HK-2 (cell line): ENCODE results near the gene PCDHGA11.
A peak's percentile ranks its signal among the peaks of the same experiment; 100 is the strongest.
"Not testable (repeated sequence)": the region's sequence is repeated elsewhere in the genome, so short reads cannot be mapped to it uniquely, and the experiment has no call there.

Experiments
- DNase-seq: peaks from one replicate; pipeline ENCODE4 v3.0.0-alpha.2; 2018; ENCODE audit not compliant: unreplicated experiment

Gene PCDHGA11

DNA sequence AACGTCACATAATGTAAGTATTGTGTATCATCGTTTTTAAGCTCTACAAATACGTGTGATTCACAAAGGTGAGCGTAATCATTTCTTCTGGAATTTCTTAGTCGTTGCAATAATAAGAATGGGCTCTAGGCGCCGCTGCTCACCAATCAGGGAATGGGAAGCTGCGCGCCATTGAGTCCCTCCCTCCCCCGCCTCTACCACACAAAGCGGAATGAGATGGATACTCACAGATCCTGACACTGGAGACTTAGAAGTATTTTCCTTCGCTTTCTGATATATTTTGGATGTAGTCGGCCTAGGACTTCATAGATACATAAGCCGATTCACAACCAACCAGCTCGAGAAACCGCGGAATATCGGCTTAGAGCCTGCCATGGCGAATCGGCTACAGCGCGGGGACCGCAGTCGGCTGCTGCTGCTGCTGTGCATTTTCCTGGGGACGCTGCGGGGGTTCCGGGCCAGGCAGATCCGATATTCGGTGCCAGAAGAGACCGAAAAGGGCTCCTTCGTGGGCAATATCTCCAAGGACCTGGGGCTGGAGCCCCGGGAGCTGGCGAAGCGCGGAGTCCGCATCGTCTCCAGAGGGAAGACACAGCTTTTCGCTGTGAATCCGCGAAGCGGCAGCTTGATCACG, at the start of gene PCDHGA11:
Gene PCDHGA11 (plus strand): TSS at position 197 of the 634 bp plus-strand sequence. CDS start 177 bp downstream, at position 374.
- no peak for DNase-seq

DNA sequence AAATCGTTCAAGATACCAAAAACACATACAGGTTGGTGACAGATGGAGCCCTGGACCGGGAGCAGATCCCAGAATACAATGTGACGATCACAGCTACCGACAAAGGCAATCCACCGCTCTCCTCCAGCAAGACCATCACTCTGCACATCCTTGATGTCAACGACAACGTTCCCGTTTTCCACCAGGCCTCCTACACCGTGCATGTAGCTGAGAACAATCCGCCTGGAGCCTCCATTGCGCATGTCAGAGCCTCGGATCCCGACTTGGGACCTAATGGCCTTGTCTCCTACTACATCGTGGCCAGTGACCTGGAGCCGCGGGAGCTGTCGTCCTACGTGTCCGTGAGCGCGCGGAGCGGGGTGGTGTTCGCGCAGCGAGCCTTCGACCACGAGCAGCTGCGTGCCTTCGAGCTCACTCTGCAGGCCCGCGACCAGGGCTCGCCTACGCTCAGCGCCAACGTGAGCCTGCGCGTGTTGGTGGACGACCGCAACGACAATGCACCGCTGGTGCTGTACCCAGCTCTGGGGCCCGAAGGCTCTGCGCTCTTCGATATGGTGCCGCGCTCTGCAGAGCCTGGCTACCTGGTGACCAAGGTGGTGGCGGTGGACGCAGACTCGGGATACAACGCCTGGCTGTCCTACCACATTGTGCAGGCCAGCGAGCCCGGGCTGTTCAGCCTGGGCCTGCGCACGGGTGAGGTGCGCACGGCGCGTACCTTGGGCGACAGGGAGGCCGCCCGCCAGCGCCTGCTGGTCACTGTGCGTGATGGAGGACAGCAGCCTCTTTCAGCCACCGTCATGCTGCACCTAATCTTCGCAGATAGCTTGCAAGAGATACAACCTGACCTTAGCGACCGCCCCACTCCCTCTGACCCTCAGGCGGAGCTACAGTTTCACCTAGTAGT, 49.0 kb upstream of the PCDHGA11 start:
- no peak for DNase-seq

DNA sequence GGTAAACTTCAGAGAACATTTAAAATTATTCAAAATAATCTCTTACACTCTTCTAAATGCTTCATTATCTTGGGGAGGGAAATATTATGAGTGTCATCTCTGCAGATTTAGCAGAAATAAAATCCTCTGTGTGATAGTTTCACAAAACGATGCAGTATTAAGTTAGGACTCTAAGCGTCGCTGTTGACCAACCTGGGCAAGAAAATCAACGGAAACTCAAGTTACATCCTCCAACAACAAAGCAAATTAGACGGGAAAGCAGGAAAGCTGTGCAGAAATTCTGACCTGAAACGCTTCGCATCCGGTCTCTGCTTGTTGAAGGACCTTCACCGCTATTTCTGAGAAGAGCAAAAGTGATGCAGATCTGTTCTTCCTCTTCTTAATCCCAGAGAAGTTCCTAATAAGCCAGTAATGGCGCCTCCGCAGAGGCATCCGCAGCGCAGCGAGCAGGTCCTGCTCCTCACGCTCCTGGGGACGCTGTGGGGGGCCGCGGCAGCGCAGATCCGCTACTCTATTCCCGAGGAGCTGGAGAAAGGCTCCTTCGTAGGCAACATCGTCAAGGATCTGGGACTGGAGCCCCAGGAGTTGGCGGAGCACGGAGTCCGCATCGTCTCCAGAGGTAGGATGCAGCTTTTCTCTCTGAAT, 47.1 kb upstream of the PCDHGA11 start, which contains the start of gene PCDHGA6:
Gene PCDHGA6 (plus strand): TSS at position 219 of the 645 bp plus-strand sequence. CDS start 193 bp downstream, at position 412.
- no peak for DNase-seq

DNA sequence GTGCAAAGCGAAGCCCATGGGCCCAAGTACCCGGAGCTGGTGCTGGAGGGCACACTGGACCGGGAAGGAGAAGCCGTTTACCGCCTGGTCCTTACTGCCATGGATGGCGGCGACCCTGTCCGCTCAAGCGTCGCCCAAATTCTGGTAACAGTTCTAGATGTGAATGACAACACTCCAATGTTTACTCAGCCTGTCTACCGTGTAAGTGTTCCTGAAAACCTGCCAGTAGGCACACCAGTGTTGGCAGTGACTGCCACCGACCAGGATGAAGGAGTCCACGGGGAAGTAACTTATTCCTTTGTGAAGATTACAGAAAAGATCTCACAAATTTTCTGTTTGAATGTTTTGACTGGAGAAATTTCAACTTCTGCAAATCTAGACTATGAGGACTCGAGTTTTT, 46.2 kb upstream of the PCDHGA11 start:
- DNase-seq: no peak

DNA sequence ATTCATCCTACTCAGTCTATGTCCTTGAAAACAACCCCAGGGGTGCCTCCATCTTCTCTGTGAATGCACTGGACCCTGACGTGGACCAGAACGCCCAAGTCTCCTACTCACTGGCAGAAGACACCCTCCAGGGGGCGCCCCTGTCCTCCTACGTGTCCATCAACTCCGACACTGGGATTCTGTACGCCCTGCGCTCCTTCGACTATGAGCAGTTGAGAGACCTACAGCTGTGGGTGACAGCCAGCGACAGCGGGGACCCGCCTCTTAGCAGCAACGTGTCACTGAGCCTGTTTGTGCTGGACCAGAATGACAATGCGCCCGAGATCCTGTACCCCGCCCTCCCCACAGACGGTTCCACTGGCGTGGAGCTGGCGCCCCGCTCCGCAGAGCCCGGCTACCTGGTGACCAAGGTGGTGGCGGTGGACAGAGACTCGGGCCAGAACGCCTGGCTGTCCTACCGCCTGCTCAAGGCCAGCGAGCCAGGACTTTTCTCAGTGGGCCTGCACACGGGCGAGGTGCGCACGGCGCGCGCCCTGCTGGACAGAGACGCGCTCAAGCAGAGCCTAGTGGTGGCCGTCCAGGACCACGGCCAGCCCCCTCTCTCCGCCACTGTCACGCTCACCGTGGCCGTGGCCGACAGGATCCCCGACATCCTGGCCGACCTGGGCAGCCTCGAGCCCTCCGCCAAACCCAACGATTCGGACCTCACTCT, 45.3 kb upstream of the PCDHGA11 start:
- DNase-seq: not testable (repeated sequence)

DNA sequence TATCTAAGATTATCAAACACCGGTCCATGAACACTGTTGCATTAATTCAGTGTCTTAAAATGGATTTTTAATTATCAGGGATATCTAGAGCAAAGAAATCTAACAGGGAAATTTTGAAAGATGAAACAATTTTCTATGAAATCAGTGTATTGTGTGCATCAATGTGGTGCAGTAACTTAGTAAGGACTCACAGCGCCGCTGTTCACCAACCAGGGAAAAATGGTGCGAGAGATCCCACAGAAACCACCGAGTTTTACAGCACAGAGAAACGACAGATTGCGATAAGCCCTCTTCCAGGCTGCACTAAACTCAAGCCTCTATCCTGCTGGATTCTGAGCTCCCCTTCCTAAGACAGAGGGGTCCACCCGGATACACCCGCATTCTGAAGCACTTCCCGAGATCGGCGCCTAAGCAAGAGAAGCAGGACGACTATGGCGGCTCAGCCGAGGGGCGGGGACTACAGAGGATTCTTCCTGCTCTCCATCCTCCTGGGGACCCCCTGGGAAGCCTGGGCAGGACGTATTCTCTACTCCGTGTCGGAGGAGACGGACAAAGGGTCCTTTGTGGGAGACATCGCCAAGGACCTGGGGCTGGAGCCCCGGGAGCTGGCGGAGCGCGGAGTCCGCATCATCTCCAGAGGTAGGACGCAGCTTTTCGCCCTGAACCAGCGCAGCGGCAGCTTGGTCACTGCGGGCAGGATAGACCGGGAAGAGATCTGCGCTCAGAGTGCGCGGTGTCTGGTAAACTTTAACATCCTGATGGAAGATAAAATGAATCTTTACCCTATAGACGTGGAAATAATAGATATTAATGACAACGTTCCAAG, 38.2 kb upstream of the PCDHGA11 start, which contains the start of gene PCDHGA7:
Gene PCDHGA7 (plus strand): TSS at position 274 of the 826 bp plus-strand sequence. CDS start 158 bp downstream, at position 432.
- DNase-seq: peak; percentile 28

DNA sequence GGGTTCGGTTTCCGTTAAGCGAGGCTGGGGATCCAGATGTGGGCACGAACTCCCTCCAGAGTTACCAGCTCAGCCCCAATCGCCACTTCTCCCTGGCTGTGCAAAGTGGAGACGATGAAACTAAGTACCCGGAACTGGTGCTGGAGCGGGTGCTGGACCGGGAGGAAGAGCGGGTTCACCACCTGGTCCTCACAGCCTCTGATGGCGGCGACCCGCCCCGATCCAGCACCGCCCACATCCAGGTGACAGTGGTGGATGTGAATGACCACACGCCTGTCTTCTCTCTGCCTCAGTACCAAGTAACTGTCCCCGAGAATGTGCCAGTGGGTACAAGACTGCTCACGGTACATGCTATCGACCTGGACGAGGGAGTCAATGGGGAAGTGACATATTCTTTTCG, 37.5 kb upstream of the PCDHGA11 start:
- DNase-seq: no peak

DNA sequence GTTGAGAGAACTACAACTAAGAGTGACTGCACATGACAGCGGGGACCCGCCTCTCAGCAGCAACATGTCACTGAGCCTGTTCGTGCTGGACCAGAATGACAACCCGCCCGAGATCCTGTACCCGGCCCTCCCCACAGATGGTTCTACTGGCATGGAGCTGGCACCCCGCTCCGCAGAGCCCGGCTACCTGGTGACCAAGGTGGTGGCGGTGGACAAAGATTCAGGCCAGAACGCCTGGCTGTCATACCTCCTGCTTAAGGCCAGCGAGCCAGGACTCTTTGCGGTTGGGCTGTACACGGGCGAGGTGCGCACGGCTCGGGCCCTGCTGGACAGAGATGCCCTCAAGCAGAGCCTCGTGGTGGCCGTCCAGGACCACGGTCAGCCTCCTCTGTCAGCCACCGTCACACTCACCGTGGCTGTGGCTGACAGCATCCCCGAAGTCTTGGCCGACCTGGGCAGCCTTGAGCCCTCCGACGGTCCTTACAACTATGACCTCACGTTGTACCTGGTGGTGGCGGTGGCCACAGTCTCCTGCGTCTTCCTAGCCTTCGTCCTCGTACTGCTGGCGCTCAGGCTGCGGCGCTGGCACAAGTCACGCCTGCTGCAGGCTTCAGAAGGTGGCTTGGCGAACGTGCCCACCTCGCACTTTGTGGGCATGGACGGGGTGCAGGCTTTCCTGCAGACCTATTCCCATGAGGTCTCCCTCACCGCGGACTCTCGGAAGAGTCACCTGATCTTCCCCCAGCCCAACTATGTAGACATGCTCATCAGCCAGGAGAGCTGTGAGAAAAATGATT, 36.2 kb upstream of the PCDHGA11 start:
- no peak for DNase-seq

DNA sequence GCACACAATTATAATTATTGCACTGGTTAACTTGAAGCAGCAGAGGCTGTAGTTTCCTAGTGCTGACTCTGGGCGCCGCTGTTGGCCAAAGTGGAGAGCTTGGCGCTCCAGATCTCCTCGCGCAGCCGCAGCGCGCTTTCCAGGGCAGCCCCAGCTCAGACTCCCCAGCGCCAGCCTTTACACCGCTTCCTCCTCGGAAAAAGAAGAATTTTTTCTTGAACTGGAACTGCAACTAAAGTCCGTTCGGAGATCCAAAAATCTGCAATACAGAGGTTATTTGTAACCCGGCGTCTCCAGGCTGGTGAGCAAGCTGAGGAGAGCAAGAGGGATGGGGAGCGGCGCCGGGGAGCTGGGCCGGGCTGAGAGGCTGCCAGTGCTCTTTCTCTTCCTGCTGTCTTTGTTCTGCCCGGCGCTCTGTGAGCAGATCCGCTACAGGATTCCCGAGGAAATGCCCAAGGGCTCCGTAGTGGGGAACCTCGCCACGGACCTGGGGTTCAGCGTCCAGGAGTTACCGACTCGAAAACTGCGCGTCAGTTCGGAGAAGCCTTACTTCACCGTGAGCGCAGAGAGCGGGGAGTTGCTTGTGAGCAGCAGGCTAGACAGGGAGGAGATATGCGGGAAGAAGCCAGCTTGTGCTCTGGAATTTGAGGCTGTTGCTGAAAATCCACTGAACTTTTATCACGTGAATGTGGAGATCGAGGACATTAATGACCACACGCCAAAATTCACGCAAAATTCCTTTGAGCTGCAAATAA, 33.1 kb upstream of the PCDHGA11 start, which contains the start of gene PCDHGB4:
Gene PCDHGB4 (plus strand): TSS at position 142 of the 755 bp plus-strand sequence. CDS start 187 bp downstream, at position 329.
- not testable (repeated sequence) for DNase-seq

DNA sequence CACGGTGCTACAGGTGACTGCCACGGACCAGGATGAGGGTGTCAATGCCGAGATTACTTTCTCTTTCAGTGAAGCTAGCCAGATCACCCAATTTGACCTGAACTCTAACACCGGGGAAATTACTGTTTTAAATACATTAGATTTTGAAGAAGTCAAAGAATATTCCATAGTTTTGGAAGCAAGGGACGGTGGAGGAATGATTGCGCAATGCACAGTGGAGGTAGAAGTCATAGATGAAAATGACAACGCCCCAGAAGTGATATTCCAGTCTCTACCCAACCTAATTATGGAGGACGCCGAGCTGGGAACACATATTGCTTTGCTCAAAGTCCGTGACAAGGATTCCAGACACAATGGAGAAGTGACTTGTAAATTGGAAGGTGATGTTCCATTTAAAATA, 32.2 kb upstream of the PCDHGA11 start:
- DNase-seq: no peak

DNA sequence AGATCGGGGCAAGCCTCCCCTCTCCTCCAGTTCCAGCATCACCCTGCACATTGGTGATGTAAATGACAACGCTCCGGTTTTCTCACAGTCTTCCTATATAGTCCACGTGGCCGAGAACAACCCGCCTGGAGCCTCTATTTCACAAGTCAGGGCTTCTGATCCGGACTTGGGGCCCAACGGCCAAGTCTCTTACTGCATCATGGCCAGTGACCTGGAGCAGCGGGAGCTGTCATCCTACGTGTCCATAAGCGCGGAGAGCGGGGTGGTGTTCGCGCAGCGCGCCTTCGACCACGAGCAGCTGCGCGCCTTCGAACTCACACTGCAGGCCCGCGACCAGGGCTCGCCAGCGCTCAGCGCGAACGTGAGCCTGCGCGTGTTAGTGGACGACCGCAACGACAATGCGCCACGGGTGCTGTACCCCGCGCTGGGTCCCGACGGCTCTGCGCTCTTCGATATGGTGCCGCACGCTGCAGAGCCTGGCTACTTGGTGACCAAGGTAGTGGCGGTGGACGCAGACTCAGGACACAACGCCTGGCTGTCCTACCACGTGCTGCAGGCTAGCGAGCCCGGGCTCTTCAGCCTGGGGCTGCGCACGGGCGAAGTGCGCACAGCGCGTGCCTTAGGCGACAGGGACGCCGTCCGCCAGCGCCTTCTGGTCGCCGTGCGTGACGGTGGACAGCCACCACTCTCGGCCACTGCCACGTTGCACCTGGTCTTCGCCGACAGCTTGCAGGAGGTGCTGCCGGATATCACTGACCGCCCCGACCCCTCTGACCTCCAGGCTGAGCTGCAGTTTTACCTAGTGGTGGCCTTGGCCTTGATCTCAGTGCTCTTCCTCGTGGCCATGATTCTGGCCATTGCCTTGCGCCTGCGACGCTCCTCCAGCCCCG, 31.5 kb upstream of the PCDHGA11 start:
- no peak for DNase-seq

DNA sequence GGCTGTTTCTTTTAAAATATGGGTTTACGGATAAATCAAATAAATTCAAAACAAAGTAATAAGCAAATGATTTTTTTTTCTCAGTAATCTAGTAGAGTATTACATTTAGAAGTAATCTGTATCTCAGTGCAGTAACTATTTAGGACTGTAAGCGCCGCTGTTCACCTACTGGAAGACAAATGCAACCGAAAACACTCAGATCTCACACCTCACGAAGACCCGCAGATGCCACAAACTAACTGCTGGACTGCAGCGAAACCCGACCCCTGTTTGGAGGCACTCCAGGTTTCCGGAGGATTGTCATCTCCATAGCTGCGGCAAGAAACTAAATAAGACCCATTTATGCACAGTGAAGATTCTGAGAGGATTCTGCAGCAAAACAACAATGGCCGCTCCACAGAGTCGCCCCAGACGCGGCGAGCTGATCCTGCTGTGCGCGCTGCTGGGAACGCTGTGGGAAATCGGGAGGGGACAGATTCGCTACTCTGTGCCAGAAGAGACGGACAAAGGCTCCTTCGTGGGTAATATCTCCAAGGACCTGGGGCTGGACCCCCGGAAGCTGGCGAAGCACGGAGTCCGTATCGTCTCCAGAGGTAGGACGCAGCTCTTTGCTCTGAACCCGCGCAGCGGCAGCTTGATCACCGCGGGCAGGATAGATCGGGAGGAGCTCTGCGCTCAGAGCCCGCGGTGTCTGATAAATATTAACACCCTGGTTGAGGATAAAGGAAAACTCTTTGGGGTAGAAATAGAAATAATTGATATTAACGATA, 28.2 kb upstream of the PCDHGA11 start, which contains the start of gene PCDHGA8:
Gene PCDHGA8 (plus strand): TSS at position 205 of the 770 bp plus-strand sequence. CDS start 181 bp downstream, at position 386.
- no peak for DNase-seq

DNA sequence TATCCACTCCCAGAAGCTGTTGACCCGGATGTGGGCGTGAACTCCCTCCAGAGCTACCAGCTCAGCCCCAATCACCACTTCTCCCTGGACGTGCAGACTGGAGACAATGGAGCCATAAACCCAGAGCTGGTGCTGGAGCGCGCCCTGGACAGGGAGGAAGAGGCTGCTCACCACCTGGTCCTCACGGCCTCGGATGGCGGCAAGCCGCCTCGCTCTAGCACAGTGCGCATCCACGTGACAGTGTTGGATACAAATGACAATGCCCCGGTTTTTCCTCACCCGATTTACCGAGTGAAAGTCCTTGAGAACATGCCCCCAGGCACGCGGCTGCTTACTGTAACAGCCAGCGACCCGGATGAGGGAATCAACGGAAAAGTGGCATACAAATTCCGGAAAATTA, 27.6 kb upstream of the PCDHGA11 start:
- no peak for DNase-seq

DNA sequence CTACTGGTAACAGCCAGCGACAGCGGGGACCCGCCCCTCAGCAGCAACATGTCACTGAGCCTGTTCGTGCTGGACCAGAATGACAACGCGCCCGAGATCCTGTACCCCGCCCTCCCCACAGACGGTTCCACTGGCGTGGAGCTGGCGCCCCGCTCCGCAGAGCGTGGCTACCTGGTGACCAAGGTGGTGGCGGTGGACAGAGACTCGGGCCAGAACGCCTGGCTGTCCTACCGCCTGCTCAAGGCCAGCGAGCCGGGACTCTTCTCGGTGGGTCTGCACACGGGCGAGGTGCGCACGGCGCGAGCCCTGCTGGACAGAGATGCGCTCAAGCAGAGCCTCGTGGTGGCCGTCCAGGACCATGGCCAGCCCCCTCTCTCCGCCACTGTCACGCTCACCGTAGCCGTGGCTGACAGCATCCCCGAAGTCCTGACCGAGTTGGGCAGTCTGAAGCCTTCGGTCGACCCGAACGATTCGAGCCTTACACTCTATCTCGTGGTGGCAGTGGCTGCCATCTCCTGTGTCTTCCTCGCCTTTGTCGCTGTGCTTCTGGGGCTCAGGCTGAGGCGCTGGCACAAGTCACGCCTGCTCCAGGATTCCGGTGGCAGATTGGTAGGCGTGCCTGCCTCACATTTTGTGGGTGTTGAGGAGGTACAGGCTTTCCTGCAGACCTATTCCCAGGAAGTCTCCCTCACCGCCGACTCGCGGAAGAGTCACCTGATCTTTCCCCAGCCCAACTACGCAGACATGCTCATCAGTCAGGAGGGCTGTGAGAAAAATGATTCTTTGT, 26.3 kb upstream of the PCDHGA11 start:
- not testable (repeated sequence) for DNase-seq

DNA sequence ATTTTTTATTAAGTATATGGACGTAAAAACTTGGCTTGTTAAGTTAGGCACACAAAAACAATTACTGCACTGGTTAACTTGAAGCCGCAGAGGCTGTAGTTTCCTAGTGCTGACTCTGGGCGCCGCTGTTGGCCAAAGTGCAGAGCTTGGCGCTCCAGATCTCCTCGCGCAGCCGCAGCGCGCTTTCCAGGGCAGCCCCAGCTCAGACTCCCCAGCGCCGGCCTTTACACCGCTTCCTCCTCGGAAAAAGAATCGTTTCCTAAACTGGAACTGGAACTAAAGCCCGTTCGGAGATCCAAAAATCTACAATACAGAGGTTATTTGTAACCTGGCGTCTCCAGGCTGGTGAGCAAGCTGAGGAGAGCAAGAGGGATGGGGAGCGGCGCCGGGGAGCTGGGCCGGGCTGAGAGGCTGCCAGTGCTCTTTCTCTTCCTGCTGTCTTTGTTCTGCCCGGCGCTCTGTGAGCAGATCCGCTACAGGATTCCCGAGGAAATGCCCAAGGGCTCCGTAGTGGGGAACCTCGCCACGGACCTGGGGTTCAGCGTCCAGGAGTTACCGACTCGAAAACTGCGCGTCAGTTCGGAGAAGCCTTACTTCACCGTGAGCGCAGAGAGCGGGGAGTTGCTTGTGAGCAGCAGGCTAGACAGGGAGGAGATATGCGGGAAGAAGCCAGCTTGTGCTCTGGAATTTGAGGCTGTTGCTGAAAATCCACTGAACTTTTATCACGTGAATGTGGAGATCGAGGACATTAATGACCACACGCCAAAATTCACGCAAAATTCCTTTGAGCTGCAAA, 22.9 kb upstream of the PCDHGA11 start, which contains the start of gene PCDHGB5:
Gene PCDHGB5 (plus strand): TSS at position 192 of the 796 bp plus-strand sequence. CDS start 181 bp downstream, at position 373.
- DNase-seq: peak; percentile 12
